ENCODE data around the gene MDC1.

GRCh38 chr6:30735668-30736314, 18.7 kb upstream of the MDC1 start:
- no peak for TF ChIP-seq CTCF (IDR thresholded peaks at IDR 0.05 in 2 of 3, conservative IDR thresholded peaks at IDR 0.05 in 1 of 3; ENCODE audit: borderline replicate concordance in 1 of 3, insufficient read depth in 1 of 3, low read depth in 2 of 3, low read length in 2 of 3)
- no peak for TF ChIP-seq POLR2AphosphoS5 (IDR thresholded peaks at IDR 0.05; ENCODE audit: low read depth, low read length)
- TF ChIP-seq REST (IDR thresholded peaks at IDR 0.05; ENCODE audit: low read depth) = no peak
- no peak for TF ChIP-seq ZBTB33 (IDR thresholded peaks at IDR 0.05; ENCODE audit: extremely low read depth, insufficient replicate concordance, low read length)
- TF ChIP-seq ATF3 (IDR thresholded peaks at IDR 0.05) = no peak
- no peak for TF ChIP-seq POLR2A (IDR thresholded peaks at IDR 0.05; ENCODE audit: borderline replicate concordance, extremely low read depth, insufficient read depth, insufficient read length)
- no peak for TF ChIP-seq ZNF274 (IDR thresholded peaks at IDR 0.05; ENCODE audit: low read depth, low read length)
- TF ChIP-seq SP1 (IDR thresholded peaks at IDR 0.05; ENCODE audit: low read depth) = no peak
- no peak for TF ChIP-seq MAX (IDR thresholded peaks at IDR 0.05)
- TF ChIP-seq TCF7L2 (IDR thresholded peaks at IDR 0.05; ENCODE audit: borderline replicate concordance, extremely low read depth, insufficient read depth, insufficient read length) = no peak
- TF ChIP-seq CBX3 (IDR thresholded peaks at IDR 0.05; ENCODE audit: low read depth) = no peak
